Kidney tubule cell (primary cell): ENCODE measurements around the gene OTOG.

ENCODE experiments used
- DNase-seq: peaks from one replicate; pipeline ENCODE4 v3.0.0-alpha.2; 2018; ENCODE audit warnings: low spot score

OTOG gene

DNA sequence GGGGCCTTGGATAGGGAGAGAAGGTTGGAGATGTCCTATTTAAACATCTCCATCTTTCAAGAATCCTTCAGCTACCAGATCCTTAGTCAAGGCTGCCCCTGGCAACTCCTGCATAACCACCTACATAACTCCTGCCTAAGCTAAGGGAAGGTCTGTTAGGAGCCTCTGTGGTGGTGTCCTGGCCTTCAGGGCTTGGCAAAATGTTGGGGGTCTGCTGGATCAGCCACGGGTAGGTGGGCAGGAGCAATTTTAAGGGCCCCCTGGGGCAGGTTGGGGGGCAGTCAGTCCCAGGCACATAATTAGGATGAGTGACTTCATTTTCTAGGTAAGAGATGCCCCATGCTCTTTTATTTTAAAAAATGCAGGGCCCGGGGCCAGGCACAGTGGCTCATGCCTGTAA, 28.7 kb upstream of the OTOG start:
- no peak for DNase-seq

DNA sequence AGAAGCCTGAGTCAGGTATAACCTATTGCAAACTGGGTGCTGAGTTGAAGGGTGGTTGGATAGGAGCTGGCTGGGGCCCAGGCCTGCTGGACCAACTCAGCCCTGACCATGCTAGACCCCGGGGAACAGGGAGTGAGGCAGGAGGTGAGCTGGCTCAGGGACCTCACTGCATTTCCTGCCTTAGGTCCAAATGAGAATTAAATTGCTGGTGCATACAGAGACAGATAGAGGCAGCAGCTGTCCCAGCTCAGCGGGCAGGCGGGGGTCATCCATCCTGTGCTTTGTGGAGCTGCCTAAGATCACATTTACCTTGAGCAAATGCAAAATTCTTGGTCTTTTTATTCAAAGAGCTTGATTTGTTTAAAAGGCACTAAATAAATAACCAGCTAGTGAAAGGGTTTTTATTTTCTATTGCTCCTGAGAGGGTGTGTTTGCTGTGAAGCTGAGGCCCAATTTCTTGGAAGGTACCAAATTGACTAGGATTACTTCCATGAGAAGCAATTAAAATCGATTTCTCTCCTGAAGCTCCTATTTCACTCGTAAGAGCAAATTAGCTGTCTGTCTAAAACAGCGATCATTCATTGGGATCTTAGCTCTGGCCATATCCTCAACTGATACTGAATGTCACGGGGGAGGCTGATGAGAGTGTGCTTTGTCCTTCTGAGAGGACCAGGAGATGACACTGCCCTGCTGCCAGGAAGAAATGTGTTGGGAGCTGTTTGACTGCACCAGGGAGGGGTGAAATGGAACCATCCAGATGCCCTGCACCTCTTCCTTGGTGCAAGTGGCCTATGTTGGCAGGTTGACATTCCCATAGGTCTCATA, 27.8 kb upstream of the OTOG start:
- DNase-seq = no peak

DNA sequence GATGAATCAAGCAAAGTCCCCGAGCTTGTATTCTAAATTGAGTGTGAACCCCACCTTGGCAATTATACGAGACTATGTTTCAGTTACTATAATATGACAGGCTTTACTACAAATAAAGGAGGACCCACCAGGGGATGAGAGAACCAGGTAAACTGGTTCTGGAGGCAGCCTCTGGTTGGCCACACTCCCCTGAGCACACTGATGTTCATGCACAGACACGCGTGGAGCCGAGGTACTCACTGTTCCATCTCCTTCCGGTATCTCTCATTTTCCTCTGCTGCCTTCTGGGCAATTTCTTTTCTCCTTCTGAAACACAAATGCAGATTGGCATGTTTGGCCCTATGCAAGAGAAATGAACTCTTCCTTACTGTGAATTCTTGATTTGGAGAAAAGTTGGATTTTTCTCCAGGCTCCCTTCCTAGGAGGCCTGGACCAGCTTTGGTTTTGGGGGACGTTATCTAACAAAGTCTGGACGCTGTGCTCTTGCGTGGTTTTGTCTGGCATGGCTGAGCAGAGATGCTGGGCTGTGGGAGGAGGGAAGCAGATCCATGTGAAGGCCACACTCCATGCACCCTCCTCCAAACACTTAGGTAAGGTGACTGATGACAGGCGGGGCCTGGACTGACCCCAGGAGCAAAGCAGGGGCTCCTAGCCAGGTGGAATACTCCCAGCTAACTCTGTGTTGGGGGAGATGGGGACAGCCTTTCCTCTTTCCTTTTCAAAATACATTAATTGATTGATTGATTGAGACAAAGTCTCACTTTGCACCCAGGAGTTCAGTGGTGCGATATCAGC, 25.8 kb upstream of the OTOG start:
- DNase-seq = no peak

DNA sequence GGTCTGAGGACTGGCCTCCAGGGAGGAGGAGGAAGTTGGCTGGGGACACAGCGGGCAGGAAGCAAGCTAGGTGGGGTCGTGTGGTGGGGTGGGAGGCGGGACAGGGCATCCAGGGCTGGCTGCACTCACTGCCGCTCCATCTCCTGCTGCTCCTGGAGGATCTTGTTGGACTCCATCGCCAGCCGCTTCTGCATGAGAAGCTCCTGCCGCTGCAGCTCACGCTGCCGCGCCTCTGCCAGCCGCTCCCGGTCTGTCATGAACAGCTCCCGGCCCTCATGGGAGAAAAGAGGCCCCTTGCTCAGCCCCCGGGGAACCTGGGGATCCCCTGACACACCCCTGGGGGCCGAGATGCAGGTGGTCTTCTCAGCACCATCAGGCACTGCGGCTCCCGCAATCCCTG, 24.4 kb upstream of the OTOG start:
- no peak for DNase-seq

DNA sequence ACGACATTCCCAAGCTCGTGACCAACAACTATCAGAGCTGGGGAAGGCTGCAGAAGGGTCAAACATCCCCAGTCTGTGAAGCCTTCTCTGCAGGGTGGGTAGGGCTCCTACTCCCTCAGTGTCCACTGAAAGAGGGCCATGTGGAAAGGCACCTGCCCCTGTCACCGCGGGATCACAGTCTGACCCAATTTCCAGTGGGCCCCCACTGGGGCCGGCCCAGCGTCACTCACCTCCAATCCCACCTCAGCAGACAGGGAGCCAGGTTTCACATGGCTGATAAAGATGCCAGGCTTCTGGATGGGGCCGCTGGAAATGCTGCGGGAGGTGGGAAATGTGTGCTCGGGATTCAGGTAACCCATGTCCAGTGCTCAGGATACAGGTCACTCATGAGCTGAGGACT, 22.8 kb upstream of the OTOG start:
- DNase-seq = no peak

DNA sequence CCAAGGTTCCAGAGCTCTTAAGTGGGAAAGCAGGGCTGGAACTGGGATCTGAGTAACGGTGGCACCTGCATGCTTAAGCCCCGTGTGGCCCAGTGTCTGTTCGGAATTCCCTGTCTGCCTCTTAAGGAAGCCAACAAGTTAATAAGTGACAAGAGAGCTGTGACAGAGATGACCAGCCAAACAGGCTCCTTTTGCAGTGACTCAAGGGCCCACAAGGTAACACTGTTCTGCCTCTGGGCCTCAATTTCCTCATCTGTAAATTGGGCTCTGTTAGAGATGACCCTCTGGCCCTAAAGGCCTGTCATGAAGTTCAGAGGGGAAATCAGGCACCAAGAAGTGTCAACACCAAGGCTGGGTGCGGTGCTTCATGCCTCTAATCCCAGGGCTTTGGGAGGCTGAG, 21.5 kb upstream of the OTOG start:
- peak; percentile 89 for DNase-seq

DNA sequence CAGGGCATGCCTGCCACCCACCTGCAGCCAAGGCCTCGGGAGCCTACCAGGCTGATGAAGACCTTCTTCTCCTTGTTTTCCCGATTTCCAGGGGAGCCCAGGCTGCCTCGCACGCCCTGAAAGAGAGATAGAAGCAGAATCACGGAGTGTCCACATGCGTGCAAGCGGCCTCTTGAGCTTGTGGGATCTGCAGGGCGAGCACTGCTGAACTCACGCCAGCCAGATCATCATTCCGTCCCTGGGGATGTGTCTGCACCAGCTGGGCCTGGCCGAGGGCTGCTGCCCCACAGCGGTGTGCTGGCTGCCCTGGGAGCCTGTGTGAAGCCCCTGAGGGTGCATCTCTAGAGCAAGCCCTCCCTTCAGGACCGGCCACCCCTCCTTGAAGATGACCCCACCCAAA, 20.7 kb upstream of the OTOG start:
- no peak for DNase-seq

DNA sequence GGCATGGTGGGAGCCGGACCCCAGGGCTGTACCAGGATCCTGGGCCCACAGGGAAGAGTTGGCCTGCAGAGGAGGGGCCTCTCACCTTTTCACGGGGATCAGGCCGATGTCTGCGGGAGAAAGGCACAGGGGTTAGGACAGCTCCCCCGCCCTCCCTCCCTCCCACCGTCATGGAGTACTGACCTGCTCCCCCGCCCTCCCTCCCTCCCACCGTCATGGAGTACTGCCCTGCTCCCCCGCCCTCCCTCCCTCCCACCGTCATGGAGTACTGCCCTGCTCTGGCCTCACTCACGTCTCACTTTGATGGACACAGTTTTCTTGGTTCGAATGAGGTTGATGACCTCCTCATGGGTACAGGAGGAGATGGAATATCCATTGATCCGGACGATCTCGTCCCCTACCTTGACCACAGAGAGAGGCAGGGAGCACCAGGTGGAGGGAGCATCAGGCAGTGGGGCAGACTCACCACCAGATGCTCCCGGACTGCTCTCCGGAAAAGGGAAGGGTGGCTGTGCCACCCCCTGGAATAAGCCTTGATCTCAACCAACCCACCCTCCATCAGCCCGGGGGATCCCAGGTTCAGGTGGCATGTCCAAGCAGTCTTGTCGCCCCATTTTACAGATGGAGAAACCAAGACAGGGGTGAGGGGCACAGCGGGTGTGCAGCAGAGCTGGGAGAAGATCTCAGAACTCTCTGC, 20.0 kb upstream of the OTOG start:
- DNase-seq = peak; percentile 84

DNA sequence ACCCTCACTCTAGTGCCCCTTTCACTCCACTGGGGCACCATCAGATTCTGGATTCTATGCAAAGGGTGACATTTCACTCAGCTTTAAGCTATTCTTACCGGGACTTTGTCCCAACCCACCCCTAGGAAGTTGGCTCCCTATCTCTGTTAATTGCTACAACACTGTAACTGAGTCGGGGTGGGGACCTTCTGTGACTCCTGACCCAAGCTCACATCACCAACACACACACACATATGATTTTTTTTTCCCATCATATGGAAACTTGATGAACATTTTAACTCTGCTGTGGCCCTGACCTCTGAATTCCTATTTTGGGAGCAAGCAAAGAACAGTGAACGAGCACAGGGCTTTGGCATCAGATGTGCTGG, 19.4 kb upstream of the OTOG start:
- no peak for DNase-seq

DNA sequence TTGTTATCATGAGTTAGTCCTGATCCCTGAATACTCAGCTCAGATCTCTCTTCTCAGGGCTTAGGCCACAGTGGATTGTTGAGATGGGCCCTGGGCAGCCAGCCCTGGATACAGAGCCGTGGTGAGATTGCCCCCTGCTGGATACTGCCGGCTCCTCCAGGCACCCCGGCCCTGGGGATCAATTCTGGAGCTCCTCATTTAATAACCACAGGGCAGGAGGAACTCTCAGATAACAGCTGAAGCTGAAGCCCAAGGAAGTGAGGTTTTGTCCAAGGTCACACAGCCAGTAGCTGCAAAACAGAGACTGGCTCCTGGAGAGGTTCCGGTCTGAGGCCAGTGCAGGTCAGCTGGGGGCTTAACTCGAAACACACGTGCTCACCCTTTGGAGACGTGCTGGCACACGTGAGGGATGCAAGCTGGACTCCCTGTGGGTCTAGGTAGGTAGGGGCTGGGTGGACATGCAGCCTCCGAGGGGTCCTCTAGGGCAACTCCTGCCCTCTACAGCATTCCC, 18.8 kb upstream of the OTOG start:
- DNase-seq = peak; percentile 70

DNA sequence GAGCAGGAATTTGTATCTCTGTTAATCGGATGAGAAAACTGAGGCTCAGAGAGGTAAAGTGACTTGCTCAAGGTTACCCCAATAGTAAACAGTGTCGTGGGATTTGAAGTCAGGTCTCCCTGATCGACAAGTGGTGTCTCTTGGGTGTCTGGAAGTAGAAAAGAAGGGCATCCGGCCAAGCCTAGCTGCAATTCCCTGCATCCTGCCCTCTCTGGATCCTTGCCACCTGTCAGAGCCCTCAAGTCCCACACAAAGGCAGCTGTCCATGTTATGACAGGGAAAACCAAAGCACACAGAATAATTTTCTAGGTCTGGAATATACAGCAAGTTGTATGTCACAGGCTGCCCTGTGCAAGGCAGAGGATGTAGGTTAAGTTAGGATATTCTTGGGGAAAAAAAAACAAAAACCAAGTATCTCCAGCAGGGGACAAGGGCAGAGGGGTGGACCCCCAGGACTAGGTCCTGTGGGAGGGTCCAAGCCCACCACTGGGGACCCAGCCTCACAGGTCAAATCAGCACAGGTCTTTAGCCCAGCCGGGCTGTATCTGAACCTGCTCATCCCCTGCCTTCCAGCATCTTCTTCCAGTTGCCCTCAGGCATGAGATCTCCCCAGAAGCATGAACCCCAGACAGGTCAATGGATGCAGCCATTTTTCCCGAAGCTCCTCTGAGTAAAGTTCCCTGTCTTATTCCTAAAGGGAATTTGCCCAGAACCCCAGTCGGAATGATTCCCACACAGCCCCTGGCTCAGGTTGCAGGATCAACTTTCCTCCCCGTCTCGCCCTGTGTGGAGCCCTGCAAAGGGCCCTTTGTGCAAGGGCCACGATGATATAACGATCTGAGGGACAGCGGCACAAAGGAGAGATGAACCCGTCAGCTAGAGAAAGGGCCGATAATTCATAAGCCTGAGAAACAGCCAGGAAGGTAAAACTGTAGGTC, 17.9 kb upstream of the OTOG start:
- DNase-seq = no peak

DNA sequence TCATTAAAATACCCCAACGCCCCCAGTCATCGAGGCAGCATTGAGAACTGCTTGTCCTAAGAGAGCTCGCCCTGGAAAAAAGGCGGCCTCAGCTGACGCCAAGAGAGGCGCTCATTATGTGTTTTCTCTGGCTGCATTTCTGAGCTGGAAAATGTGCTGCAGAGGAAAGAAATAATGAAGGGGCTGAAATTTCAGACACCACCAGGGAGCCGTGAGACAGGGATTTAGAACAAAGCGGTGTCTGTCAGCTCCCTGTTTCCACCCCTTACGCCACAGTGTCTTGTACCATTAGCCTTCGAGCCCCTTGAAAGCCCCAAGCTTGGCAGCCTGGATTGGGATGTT, 17.2 kb upstream of the OTOG start:
- no peak for DNase-seq

DNA sequence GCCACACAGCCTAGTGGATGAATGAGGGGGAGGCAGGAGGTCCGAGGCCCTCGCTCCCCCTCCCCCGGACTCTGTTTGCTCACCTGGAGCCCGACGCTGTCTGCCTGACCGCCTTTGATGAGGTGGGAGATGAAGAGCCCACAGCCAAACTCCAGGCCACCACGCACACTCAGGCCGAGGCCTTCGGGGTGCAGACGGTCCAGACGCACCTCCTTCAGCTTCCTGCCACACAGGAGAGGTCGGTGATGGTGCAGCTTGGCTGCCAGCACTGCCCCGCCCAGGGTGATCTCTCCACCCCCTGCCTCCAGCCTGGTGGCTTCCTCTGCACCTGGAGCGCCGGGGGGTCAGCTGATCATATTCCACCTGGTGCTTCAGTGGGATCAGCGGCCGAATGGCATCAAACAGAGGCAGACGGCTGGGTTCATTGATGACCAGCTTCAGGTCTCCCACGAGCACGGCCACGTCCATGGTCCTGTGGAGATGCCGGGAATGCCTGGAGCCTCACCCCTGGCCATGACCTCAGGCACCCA, 15.9 kb upstream of the OTOG start:
- no peak for DNase-seq

DNA sequence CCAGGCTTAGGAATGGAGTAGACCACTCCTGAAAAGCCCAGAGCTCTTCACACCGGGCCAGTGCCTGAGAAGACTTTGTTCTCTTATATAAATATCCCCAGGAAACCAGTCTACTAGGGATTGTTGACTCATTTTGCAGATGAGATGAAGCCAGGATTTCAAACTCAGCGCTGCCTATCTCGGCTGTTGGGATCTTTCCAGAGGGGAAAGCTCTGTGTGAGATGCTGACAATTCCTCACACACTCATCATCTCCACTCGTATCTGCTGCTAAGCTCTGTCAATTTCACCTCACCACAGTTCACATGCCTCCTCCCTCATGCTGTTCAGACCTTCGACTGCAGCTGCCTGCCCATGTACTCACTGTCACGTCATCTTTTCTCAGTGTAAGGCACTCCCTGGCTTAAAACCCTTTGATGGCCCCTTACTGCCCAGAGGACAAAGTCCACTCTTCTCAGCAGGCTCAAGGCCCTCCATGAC, 15.4 kb upstream of the OTOG start:
- peak; percentile 87 for DNase-seq

DNA sequence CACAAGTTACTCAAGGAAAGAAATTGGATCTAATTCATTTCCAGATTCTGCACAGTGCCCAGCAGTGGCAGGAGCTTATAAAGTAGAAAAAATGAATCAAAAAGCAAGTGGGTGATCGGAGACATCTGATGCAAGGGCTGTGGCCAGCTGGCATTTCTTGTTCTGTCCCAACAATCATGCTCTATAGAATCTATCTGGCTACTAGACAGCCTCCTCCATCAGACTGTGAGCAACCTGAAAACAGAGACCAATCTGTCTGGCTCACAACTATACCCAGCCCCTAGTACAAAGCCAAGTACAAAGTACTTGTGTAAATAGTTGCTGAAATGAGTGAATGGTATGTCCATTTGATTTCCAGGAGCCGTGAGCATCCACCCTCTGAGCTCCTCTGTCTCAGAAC, 14.3 kb upstream of the OTOG start:
- no peak for DNase-seq

DNA sequence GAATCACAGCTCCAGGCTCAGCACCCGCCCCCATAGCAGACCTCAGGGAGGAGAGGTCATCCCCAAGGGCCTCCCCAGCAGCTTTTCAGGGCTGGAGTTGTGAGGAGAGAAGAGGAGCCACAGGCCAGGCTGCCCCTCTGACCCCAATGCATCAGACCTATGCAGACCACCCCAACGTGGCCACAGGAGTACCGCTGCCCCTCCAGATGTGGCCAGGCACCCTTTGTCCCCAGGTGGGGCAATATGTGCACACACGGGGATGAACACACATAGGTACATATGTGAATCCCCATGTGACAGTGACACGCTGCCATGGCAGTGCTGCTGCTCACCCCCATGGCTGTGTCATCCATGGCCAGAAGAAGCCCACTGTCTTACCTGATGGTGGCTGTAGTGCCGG, 13.7 kb upstream of the OTOG start:
- no peak for DNase-seq

DNA sequence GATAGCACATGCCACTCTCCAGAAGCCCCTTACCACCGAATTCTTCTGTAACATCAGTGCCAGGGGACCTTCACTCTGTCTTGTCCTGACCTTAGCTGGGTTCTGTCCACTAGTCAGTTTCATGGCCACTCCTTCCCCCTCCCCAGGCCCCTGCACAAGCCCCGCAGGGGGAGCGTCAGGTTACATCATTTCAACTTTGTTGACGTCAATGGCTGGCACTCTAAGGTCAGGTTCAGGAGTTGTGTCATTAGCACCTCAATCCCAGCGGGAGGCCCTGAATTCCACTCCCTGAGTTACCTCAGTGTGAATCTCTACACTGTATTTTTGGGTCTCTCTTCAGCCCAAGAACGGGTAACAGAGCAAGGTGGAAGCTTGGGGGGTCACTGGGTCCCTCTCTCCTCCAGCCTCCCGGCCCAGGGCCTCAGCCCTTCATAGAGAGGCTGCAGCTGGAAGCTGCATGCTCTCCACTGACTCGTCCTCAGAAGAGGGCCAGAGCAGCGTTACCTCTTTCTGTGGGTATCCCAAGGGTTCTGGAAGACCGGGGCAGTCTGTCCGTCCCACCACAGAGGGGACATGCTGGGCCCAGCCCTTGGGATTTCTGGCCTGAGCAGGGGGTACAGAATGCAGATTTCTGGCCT, 13.2 kb upstream of the OTOG start:
- DNase-seq = no peak

DNA sequence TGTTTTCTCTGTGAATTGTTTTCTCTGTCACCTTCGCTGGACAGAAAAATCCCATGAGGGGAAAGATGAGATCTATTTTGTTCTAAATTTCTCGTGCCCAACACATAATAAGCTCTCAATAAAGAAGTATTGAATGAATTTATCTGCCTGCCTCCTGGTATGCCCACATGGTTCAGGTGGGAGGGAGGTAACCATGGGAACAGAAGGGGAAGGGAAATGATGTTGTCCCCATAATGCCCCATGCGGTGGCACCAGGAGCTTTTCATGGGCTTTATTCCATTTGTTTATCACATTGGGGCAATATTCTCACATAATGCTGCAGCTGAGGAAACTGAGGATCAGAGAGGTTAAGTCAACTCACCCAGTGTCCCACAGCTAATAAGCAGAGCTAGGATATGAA, 11.6 kb upstream of the OTOG start:
- DNase-seq = no peak

DNA sequence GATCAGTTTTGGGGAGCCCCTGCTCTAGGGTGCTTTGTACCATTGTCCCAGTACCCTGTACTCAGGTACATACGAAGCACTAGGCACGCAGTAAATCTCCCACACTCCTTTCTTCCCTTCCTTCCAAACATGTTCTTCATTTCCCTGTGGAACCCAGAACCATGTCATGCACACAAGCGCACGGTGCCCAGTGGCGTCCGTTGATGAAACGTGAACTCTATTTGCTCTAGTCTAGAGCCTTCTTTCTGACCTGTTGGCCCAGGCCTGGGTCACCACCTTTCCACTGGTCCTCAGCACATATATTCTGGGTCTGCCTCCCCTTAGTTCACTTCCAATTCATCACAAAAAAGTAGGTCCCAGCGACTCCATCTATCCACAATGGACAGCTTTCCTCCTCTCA, 9.8 kb upstream of the OTOG start:
- DNase-seq = no peak

DNA sequence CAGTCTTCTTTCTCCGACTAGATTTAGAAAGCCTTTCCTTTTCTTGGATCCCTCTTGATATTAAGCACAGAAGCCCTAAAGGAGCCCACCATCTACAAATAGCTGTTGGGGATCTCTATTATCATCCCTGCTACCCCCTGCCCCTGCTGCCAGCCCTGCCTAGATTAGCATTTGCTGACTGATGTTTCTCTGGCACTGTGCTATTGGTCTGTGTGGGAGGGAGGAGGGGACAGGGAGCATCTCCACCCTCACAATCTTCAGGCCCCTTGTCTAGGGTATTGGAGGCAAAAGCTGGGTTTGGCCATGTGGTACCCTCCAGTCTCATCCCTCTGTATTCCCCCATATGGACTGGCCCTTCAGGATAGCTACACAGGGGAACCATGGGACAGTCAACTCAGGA, 9.0 kb upstream of the OTOG start:
- DNase-seq = no peak

DNA sequence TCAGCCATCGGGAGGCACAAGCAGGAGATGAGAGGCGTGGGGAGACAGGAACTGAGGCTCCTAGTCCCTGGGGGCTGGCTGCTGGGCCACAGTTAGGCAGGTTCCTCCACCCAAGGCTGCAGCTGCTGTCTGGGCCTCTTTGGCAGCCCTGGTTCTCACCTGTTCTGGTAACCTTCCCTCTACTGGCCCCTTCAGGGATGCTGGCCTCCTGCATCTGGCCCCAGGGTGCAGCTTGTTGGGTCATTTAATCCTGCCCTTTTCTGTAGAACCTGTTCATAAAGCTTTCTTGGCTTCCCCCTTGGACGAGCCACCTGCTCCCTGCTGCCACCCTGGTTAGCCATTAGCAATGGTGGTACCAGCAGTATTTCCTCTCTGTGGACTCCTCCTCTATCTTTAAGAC, 8.3 kb upstream of the OTOG start:
- DNase-seq = no peak
